D721Med (cell line): ENCODE data around the gene C10orf105.

Experiments used
- DNase-seq: peaks from one replicate; pipeline ENCODE4 v3.0.0; 2011; ENCODE audit warnings: low spot score; ENCODE audit not compliant: insufficient read length
- FAIRE-seq: peaks from 2 replicates; lab custom pipeline; 2011; peaks lifted over from hg19 to GRCh38; lab: Jason Lieb, UNC
- CTCF ChIP-seq: IDR thresholded peaks from 2 replicates; pipeline ENCODE4 v1.5.1; 2012; ENCODE audit warnings: mild to moderate bottlenecking, control low read depth; ENCODE audit not compliant: insufficient read depth; ENCODE audit errors: missing control alignments

C10orf105 gene

DNA sequence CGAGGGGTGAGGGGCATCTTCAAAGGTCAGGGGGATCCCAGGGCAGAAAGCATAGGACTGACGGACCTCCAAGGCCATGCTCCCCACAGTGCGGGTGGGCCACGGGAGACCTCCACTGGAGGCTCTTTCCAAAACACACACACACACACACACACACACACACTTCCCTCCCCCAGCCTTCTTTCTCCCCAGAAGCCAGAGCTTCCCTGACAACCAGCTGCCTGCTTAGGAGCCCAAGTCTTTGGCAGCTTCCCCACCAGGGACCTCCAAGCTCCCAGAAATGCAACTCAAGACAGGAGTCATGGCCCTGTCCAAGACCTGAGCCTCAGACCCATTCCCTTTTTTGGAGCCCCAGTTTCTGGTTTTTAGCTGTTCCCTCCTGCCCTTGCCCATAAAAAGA is 710 bp upstream of the C10orf105 start:
- DNase-seq (no peak), FAIRE-seq (no peak)
- no peak for TF ChIP-seq CTCF

GRCh38 chr10:71719042-71719441 is 536 bp downstream of the C10orf105 start:
- no peak for DNase-seq
- no peak for FAIRE-seq
- TF ChIP-seq CTCF = no peak

DNA sequence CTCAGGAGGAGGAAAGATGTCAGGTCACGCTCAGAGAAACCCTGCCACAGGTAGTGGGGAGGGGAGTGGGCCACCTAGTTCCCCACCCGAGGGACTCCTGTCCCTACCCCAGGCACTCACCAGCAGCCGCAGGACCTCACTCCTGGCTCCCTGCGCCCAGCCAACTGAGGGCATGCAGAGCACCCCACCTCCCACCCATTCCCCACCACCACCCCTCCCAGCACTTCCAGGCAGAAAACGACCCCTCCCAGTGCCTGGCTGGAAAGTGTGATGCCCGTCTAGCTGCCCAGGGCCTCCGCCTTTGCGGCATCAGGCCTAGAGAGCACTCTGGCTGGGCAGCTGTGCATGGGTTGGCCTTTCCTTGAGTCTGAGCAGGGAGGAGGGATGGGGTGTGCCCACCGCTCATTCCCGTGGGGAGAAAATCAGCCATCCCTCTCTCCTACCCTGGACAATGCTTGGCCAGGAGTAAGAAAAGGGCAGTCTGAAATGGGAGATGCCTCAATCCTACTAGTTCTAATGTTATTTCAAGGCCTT is 1.3 kb downstream of the C10orf105 start:
- no peak for TF ChIP-seq CTCF
- FAIRE-seq (no peak), DNase-seq (no peak)

DNA sequence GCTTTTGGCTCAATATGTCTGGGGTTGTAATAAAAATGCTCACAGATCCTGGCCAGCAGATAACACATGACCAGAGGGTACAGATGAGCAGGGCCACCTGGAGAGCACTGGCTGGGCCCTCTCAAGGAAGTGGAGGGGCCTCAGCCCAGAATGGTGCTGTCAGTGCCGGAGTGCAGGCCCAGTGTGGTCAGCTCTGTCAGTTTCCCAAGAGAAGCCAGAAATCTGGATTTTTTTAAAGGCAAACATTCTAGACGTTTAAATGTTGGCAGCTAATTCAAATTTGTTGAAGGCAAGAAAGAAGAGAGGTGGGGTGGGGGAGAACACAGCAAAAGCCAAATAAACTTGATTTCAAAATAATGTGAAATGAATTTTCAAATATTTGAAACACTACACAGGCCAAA is 2.0 kb downstream of the C10orf105 start:
- TF ChIP-seq CTCF = no peak
- FAIRE-seq (no peak), DNase-seq (no peak)

DNA sequence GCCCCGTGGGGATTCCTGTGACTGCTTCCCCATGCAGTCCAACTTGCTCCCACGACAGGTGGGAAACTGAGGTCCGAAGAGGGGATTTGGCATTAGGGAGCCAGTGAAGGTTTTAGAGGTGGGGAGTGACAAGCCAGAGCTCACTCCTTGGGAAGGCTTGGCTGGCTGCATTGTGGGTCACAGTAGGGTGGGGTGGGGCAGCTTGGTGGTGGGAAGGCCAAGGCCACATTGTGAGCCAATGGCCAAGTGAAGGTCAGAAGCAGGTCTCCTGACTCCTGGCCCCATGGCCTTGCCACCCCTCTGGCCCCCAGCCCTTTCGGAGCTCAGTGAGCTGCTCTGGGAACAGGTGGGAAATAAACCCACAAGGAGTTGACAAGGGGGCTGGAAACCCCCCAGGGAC is 2.5 kb downstream of the C10orf105 start:
- DNase-seq (no peak), FAIRE-seq (no peak)
- TF ChIP-seq CTCF = no peak

DNA sequence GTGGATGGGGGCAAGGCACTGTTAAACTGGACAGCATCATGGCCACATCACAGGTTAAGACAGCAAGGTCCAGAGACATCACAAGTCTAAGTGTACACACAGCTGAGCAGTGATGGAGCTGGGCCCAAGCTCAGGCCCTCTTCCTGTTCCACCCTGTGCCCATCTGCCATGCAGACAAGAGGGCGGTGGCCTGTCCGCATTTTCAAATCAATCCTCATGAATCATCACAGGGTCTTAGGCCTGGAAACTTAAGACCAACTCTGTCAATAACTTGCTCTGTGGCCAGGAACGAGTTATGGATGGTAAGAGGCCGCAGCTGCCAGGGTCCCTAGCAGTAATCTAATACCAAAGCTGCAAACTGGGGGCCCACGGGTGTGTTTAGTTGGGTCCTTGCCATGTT is 3.2 kb downstream of the C10orf105 start:
- FAIRE-seq (no peak), DNase-seq (no peak)
- TF ChIP-seq CTCF = no peak

- FAIRE-seq (no peak), DNase-seq (no peak)
- TF ChIP-seq CTCF = no peak
Measured at GRCh38 chr10:71715860-71716259, 3.7 kb downstream of the C10orf105 start.
